ENCODE measurements around the gene RAI1. TPM values are rescaled to one million over a fixed set of nuclear protein-coding genes. Genes with fewer than 3 reads are reported as not detected.

Gene RAI1
- total RNA-seq, 1 donor from 2014 or later: 46.2 TPM

DNA sequence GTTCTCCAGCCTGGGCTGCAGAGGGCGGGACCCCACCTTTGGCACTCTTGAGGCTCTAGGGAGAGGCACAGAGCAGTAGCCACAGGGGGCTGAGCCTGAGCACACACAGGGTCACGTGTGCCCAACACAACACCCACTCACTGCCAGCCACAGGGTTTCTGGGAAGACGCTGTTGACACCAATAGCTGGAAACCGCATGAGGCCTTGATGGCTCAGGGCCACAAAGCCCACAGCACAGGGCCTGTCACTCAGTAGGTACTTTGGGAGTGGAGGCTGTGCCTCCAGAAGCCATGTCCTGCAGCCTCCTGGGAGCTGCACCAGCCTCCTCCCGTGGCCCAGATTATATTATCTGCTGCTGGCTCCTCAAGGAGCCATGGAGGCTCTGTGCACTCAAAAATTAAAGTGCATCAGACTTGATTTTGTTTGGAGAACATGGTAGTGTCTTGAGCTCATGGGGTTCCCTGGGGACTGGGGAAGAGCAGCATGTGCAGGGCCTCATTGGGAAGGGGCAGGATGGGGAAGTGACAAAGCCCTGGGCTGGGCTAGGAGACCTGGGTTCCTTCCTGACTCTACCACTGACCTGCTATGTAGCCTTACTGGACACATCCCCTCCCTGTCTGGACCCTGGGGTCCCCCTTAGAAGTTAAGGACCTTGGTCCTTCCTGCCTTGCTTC, 168.0 kb downstream of the RAI1 start:
- Mint-ChIP-seq H3K27ac (ENCODE audit: unreplicated experiment) (no peak overlapping the region), H3K27me3 (ENCODE audit: unreplicated experiment) (peaks cover 11% of the 10 kb centered on the region), H3K36me3 (ENCODE audit: low read depth, unreplicated experiment) (no peaks in the 10 kb centered on the region), H3K9me3 (ENCODE audit: unreplicated experiment) (no peaks in the 10 kb centered on the region), H3K4me1 (ENCODE audit: unreplicated experiment) (peaks cover 14% of the 10 kb centered on the region), H3K4me3 (ENCODE audit: unreplicated experiment) (no peak overlapping the region)
- DNase-seq (ENCODE audit: low spot score): no peak
- TF ChIP-seq, protein P1, sequence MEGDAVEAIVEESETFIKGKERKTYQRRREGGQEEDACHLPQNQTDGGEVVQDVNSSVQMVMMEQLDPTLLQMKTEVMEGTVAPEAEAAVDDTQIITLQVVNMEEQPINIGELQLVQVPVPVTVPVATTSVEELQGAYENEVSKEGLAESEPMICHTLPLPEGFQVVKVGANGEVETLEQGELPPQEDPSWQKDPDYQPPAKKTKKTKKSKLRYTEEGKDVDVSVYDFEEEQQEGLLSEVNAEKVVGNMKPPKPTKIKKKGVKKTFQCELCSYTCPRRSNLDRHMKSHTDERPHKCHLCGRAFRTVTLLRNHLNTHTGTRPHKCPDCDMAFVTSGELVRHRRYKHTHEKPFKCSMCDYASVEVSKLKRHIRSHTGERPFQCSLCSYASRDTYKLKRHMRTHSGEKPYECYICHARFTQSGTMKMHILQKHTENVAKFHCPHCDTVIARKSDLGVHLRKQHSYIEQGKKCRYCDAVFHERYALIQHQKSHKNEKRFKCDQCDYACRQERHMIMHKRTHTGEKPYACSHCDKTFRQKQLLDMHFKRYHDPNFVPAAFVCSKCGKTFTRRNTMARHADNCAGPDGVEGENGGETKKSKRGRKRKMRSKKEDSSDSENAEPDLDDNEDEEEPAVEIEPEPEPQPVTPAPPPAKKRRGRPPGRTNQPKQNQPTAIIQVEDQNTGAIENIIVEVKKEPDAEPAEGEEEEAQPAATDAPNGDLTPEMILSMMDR (IDR thresholded peaks at IDR 0.05; ENCODE audit: unreplicated experiment): no peak

GRCh38 chr17:17849845-17850373, 168.7 kb downstream of the RAI1 start:
- TF ChIP-seq, protein P1 (IDR thresholded peaks at IDR 0.05; ENCODE audit: unreplicated experiment): no peak
- H3K9me3 Mint-ChIP-seq (ENCODE audit: unreplicated experiment): no peaks in the 10 kb centered on the region
- no peak for DNase-seq (ENCODE audit: low spot score)
- peaks cover 9% of the 10 kb centered on the region for H3K27me3 Mint-ChIP-seq (ENCODE audit: unreplicated experiment)
- peaks cover 16% of the 10 kb centered on the region for H3K4me1 Mint-ChIP-seq (ENCODE audit: unreplicated experiment)
- no peak overlapping the region for H3K4me3 Mint-ChIP-seq (ENCODE audit: unreplicated experiment)
- no peaks in the 10 kb centered on the region for H3K36me3 Mint-ChIP-seq (ENCODE audit: low read depth, unreplicated experiment)
- H3K27ac Mint-ChIP-seq (ENCODE audit: unreplicated experiment): no peak overlapping the region

- Mint-ChIP-seq H3K4me3 (ENCODE audit: unreplicated experiment) (no peak overlapping the region), H3K36me3 (ENCODE audit: low read depth, unreplicated experiment) (no peaks in the 10 kb centered on the region), H3K27me3 (ENCODE audit: unreplicated experiment) (peaks cover 3% of the 10 kb centered on the region), H3K9me3 (ENCODE audit: unreplicated experiment) (no peaks in the 10 kb centered on the region), H3K27ac (ENCODE audit: unreplicated experiment) (no peak overlapping the region), H3K4me1 (ENCODE audit: unreplicated experiment) (peaks cover 16% of the 10 kb centered on the region)
- DNase-seq (ENCODE audit: low spot score): no peak
- TF ChIP-seq, protein P1 (IDR thresholded peaks at IDR 0.05; ENCODE audit: unreplicated experiment): no peak
Measured at GRCh38 chr17:17851103-17852002, 170.1 kb downstream of the RAI1 start.

DNA sequence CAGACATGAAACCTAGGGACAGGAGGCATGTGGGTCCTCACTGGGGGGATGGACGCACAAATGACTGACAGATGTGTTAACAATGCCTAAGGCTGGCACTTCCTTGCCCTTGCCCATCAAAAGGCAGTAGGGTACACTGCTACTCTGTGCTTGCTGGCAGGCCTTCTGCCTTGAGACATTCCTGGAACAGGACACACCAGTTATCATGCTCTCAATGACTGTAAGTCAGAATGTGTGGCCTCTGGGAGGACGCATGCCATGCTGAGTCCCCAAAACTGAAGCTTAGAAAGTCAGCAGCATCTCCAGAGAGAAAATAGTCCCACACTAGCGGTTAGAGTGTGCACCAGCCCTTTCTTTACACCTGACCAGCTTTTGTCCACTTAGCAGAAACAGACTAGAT, 171.7 kb downstream of the RAI1 start:
- H3K4me3 Mint-ChIP-seq (ENCODE audit: unreplicated experiment): no peak overlapping the region
- no peak for DNase-seq (ENCODE audit: low spot score)

More for the DNA sequence above, 171.7 kb downstream of the RAI1 start:
- peaks cover 10% of the 10 kb centered on the region for H3K4me1 Mint-ChIP-seq (ENCODE audit: unreplicated experiment)
- no peak overlapping the region for H3K27ac Mint-ChIP-seq (ENCODE audit: unreplicated experiment)
- TF ChIP-seq, protein P1 (IDR thresholded peaks at IDR 0.05; ENCODE audit: unreplicated experiment): no peak
- H3K9me3 Mint-ChIP-seq (ENCODE audit: unreplicated experiment): no peaks in the 10 kb centered on the region
- H3K36me3 Mint-ChIP-seq (ENCODE audit: low read depth, unreplicated experiment): no peaks in the 10 kb centered on the region
- peaks cover 2% of the 10 kb centered on the region for H3K27me3 Mint-ChIP-seq (ENCODE audit: unreplicated experiment)

All from endothelial cell (in vitro differentiated cells).